Left colon (tissue), 2 donors: ENCODE measurements around the gene CGB1. TPM values are rescaled to one million over a fixed set of nuclear protein-coding genes. Genes with fewer than 3 reads are reported as not detected.

Source experiments
- ATAC-seq: fragments of 200-7000 bp; cut with Tn5 transposase; one replicate; pipeline ENCODE4 v1.9.1; 2020; ENCODE audit warnings: mild to moderate bottlenecking, moderate library complexity
- DNase-seq, 2 donors: peaks; one replicate each; pipeline ENCODE4 v3.0.0-alpha.2; 2020
- intact Hi-C, 2 donors: fragments of 100-400 bp; cut with DNase I in 1 of 2; cut with micrococcal nuclease in 1 of 2; formaldehyde crosslinking; loops; one replicate each; pipeline versions ENCODE4 v1.11.2 to v1.14.0; 2022; cut with DNase I, micrococcal nuclease
- total RNA-seq, 2 donors: library from RNA; stranded (reverse); fragmentation: NEBNext Ultra II Directional; extraction: Animal tissue kit (Norgen Biotek cat#: 25700); gene quantifications; one replicate each; pipeline ENCODE4 v1.2.1, GENCODE V29; 2021
- donor health status: DM: no; HTN: no; CAD: no.
- donor health status: DM: yes; HTN: yes; CAD: no.

CGB1 gene
- total RNA-seq, 2 donors from 2014 or later = not detected

DNA sequence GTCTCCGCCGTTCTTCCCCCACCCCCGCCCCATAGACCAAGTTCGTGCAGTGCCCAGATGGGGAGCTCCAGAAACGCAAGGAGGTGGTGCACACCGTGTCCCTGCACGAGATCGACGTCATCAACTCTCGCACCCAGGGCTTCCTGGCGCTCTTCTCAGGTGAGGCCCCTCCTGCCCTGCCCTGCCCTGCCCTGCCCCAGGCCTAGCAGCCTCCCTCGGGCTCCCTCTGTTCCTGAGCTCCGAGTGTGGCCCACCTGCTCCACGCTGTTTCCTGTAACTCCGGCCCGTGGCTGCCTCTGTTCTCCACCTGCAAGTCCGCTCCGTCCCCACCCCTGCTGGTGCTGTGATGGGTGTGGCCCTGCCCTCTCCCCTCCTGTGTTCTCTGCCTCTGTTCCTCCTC lies 26.2 kb downstream of the CGB1 start:
- no peak for ATAC-seq
- DNase-seq = no peak
- intact Hi-C loops = no loop called here

DNA sequence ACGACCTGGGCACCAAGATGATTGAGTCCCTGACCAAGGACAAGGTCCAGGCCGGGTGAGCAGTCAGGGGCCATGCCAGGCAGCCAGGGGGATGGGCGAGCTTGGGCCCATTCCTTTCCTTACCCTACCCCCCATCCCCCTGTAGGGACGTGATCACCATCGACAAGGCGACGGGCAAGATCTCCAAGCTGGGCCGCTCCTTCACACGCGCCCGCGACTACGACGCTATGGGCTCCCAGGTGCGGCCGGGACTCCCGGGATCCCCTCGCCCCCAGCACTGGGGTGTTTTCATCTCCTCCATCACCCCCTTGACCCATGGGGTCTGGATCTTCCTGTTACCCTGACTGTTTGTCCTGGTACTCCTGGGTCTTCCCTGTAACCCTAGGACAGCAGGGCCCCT lies 26.9 kb downstream of the CGB1 start:
- no peak for ATAC-seq
- intact Hi-C loops = no loop called here
- no peak for DNase-seq

DNA sequence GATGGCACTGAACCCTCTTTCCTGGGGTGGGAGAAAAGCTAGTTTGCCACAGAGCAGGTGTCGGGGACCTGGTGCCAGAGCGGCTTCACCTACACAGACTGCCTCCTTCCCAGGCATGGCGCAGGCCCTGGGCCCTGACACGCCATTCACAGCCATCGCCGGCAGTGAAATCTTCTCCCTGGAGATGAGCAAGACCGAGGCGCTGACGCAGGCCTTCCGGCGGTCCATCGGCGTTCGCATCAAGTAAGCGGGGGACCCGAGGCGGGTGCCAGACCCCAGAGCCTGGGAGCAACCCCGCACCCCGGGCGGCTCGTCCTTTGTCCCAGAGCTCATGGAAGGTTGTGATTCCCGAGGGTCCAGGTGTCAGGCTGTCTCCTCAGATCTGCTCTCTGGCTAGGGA lies 29.8 kb downstream of the CGB1 start:
- DNase-seq = no peak
- intact Hi-C loops = no loop called here
- no peak for ATAC-seq

DNA sequence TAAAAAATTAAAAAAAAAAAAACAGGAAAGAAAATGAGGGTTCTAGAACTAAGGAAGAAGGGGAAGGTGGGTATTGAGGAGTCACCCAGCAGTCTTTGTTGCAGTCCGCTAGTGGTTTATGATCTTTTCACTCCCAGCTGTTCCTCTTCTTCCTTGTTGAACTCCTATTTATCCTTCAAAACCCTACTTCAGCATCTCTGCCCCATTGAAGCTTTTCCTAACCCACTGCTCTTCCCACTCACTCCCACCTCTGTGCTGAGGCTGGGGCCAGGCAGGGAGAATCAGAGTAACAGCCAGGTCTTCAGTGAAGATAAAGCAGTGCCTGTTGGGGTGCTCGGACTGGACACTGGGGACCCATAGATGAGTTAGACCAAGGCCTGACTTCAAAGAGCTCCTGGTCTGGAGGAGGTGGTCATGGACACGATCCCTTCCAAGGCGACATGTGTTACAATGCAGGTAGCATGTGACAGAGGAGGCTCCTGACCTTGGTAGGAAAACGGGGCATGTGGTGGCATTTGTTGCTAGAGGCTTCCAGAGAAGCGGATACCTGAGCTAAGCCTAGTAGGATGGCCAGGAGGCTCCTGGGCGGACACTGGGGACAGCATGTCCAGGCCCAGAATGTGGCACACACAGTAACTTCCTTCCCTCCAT lies 31.6 kb downstream of the CGB1 start:
- intact Hi-C loops = no loop called here
- DNase-seq = no peak
- no peak for ATAC-seq

DNA sequence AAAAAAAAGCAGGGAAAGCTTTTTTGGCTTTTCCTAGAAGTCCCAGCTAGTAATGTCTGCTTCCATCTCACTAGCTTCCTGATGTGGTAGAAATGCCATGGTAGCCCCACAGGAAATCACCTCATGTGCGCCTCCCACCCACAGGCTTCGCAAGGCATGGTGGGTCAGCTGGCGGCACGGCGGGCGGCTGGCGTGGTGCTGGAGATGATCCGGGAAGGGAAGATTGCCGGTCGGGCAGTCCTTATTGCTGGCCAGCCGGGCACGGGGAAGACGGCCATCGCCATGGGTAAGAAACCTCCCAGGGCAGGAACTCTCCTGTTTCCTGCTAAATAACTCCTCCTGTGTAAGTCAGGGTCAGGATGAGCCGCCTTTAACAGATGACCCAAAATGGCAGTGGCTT lies 32.6 kb downstream of the CGB1 start:
- ATAC-seq (no peak), DNase-seq (no peak)
- intact Hi-C loops = no loop called here

DNA sequence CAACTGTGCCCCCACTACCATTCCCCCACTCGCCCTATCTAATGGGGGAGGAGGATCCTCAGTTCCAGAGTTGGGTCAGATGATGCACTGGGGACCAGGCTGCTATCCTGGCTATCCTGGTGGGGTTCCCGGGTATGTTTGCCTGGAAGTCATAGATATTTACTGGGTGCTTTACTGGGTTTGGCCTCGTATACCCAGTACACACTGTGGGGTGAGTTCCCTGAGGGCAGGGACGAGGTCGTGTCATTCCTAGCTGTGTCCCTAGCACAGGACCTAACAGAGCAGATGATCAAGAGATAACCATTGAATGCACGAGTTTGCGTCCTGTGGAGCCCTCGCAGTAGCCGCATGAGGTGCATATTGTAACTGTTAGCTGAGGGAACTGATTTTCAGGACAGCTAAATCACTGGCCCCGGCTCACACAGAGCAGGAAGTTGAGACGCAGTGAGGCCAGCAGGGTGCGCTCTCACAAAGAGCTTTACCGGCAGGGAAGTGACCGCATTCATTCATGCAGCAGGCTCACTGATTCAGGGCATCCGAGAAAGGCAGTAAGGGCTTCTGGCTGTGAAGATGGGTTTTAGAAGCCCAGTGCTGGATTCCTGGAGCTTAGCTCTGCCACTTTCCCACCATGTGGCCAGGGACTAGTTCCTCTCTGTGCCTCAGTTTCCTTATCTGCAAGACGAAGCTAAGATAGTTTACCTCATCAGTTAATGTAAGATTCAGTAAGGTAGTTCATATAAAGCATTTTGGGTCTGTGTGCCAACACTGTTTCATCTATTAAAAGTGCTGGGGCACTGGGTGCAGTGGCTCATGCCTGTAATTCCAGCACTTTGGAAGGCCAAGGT lies 37.0 kb downstream of the CGB1 start:
- ATAC-seq (peak; percentile 85), DNase-seq (peak in 1 of 2 donors; percentile 72)
- intact Hi-C loops = no loop called here

GRCh38 chr19:48997972-48998371 lies 38.7 kb downstream of the CGB1 start:
- intact Hi-C loops = no loop called here
- DNase-seq = peak in 1 of 2 donors; percentile 76
- no peak for ATAC-seq

DNA sequence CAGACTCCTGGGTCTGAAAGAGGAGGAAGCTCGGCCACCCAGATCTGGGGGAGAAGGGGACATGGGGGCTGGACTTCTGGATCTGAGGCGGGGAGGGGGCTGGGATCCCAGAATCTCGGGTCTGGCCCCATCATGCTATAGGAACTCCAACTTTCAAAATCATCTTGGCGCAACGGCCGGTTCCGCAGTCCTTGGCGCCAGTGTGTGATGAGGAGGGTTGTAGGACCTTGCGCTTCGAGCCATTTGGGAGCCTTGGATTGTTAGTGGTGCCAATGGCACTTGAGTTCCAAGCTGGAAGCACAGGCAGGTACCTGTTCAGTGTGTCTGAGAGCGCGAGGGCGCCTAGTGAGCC lies 42.7 kb downstream of the CGB1 start:
- no peak for ATAC-seq
- no peak for DNase-seq
- intact Hi-C loops = no loop called here

DNA sequence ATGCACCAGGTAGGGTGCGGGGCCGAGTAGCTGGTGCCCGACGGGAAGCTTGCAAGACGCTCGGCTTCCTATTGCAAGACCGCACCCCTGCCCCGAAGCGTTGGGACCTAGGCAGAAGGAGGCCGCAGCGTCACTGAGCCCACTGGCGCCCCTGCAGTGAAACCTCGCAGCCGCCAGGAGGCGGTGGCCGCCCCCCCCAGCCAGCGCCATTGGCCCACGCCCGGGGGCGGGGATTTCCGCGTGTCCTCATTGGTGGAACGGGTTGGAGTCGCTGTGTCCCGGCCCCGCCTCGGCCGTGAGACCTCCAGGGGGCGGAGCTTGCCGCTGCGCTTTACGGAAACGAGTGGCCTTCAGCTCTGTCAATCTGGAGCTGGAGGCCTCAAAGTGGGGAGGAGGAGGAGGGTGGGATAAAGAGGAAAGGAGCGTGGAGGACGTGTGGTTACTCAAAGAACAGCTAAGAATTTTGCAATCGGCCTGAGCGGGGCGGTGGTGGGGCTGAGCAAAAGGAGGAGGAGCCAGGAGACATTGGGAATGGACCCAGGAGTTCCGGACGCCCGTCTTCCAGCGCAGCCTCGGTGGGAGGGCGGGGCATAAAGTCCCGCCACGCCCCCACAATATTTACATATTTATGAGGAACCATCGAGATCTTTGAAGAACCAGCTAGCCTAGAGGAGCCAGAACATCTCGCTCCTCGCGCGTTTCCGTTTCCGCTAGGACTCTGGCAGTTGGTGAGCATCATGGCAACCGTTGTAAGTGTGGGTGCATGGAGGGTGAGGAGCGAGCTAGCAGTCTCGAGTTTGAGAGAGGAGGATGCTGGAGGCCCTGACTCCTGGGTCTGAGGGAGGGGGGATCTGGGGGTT lies 43.3 kb downstream of the CGB1 start, which contains the start of the genes GYS1 and RUVBL2:
TSS of gene GYS1 (minus strand) at position 135 of the 860 bp plus-strand sequence. CDS start 197 bp downstream, outside the sequence.
TSS of gene RUVBL2 (plus strand) at position 713 of the 860 bp plus-strand sequence. CDS start at position 738, 25 bp downstream.
- peak; percentile 89 for ATAC-seq
- intact Hi-C loops = no loop called here
- DNase-seq = peak; percentile 99 to 100

DNA sequence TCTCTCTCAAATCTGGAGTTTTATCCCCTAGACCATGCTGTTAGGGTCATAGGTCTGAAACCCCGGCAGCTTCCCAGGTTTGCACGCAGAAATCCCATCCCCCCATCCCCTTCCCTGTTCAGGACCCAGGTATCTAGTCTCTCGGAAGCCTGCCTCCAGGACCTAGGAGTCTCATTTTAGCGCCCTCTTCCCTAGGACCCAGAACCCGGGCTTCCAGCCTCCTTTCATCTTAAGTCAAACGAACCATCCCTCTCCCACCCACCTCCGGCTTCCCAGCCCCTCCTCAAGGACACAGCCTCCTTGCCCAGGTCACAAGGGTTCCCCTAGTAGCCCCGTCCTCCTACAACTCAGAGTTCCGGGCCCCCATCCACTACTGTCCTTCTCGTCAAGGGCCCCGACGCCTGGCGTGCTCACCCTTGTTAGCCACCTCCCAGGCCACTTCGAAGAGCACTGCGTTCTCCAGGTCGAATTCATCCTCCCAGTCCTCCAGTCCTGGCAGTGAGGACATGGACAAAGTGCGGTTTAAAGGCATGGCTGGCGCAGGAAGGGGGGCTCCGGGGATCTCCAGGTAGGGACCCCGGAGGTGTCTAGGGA lies 44.0 kb downstream of the CGB1 start:
- ATAC-seq (peak; percentile 17), DNase-seq (peak in 1 of 2 donors; percentile 47)
- intact Hi-C loops = no loop called here

DNA sequence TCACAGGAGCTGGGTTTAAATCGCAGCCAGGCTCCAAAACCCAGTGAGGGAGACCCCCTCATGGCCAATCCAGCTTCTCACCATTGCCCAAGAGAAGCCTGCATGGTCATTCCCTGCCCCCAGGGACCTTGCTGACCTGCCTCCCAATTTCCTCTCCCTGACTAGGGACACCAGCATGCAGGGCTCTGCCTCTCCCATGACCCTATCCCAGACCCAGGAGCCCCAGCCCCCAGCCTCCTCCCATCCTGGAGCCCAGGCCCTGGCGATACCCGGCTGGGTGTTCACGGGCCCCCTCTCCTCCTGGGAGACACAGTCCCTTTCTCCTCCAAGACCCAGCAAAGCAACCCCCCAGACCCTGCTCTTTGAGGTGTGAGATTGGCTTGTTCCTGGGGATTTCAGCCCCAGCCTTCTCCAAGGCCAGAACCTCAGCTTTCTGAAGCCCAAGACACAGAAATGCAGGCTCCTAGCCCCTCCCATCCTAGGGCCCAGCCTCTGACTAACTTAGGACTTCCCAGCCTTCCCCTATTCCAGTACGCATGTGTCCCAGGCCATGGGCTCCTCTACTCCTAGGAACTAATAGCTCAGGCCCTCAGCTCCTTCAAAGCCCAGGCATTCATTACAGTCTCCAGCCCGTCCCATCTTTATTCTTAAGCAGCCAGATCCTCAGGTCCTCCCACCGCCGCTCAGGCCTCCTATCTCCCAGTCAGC lies 44.7 kb downstream of the CGB1 start:
- DNase-seq (peak; percentile 63 to 75), ATAC-seq (peak; percentile 50)
- intact Hi-C loops = no loop called here

- intact Hi-C loops = no loop called here
- no peak for DNase-seq
- ATAC-seq = no peak
Observed at GRCh38 chr19:48991011-48991609, 45.6 kb downstream of the CGB1 start.

GRCh38 chr19:48990400-48990799 lies 46.3 kb downstream of the CGB1 start:
- intact Hi-C loops = no loop called here
- DNase-seq (no peak), ATAC-seq (no peak)

DNA sequence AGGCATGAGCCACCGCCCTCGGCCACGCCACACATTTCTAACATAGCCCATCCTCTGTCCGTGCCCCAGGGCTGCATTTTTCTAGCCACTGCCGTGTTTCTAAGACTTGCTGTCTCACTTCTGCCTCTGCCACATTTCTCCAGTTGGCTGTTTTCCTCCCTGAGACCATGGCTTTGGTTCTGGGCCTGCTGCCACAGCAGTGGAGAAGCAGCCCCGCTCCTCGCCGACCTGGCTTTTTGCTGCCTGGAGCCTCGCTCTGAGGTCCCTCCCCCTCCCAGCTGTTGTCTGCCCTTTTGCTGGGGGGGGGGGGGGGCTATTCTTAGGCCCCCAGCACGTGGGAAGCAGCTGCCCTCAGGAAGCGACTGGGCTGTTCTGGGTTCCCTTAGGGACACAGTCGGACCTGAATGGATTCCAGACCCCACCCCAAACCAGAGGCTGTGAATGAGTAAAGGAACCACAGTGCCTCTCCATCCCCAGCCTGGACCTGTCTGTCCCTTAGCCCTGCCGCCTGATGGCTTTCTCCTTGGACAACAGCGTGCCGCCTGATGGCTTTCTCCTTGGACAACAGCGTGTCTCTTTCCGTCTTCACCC lies 46.9 kb downstream of the CGB1 start:
- no peak for DNase-seq
- ATAC-seq = no peak
- intact Hi-C loops = no loop called here

- ATAC-seq (no peak), DNase-seq (no peak)
- intact Hi-C loops = no loop called here
Observed at GRCh38 chr19:48988860-48989259, 47.8 kb downstream of the CGB1 start.

- intact Hi-C loops = no loop called here
- ATAC-seq = no peak
Observed at GRCh38 chr19:48988286-48988685, 48.4 kb downstream of the CGB1 start.

DNA sequence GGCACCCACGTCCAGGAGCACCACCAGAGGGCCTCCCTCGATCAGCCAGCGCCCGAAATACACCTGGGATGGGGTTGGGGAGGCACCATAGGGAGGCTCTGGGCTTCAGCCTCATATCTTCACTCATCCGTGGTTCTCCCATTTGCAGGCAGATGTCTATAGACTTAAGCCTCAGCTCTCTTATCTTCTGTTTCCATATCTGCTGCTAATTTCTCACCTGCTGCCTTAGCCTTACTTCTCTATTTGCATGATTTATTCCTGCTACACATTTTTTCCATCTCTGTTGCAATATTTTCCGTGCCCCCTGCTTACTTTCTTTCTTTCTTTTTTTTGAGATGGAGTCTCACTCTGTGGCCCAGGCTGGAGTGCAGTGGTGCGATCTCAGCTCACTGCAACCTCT lies 49.4 kb downstream of the CGB1 start:
- intact Hi-C loops = no loop called here
- no peak for ATAC-seq

More at GRCh38 chr19:48988286-48988685, 48.4 kb downstream of the CGB1 start:
- DNase-seq = no peak

DNA sequence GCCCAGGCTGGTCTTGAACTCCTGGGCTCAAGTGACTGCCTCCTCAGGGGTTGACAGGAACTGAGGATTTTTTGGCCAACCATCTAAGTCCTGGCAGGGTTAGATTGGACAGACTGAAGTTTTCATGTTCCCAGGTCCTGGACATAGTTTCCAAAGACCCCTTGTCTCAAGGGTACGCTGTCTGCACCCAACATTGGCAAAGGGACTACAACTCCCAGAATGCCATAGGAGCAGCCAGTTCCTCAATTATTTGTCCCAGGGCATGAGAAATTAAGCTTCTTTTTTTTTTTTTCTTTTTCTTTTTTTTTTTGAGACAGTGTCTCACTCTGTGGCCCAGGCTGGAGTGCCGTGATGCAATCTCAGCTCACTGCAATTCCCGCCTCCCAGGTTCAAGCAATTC lies 50.5 kb downstream of the CGB1 start:
- intact Hi-C loops = no loop called here
- no peak for ATAC-seq

More for the DNA sequence above, 49.4 kb downstream of the CGB1 start:
- DNase-seq = no peak

More for the DNA sequence above, 50.5 kb downstream of the CGB1 start:
- no peak for DNase-seq
